Aorta (tissue), 5 donors: ENCODE measurements around the gene BICDL2. TPM values are rescaled to one million over a fixed set of nuclear protein-coding genes. Genes with fewer than 3 reads are reported as not detected.
"Not testable (repeated sequence)": the region's sequence is repeated elsewhere in the genome, so short reads cannot be mapped to it uniquely, and the experiment has no call there.

ENCODE experiments used
- ATAC-seq: fragments of 200-7000 bp; cut with Tn5 transposase; one replicate; pipeline ENCODE4 v1.9.1; 2022; ENCODE audit warnings: moderate library complexity; ENCODE audit not compliant: low FRiP score
- DNase-seq, 2 donors: peaks; one replicate each; pipeline ENCODE4 v3.0.0-alpha.2; 2020
- H3K27ac ChIP-seq, 2 donors: one replicate each; pipeline ENCODE4 v1.5.1; 2013; ENCODE audit warnings: low read length in 2 of 2, mild to moderate bottlenecking in 2 of 2, moderate library complexity in 2 of 2, control low read depth in 1 of 2, inconsistent platforms in 1 of 2, low read depth in 1 of 2
- H3K27me3 ChIP-seq, 2 donors: one replicate each; pipeline ENCODE4 v1.6.1; 2013; ENCODE audit warnings: control low read depth in 1 of 2, low read length in 1 of 2, mild to moderate bottlenecking in 1 of 2, moderate library complexity in 1 of 2; ENCODE audit not compliant: insufficient read depth in 2 of 2, control insufficient read depth in 1 of 2
- H3K36me3 ChIP-seq, 2 donors: one replicate each; pipeline ENCODE4 v1.6.1; 2013; ENCODE audit warnings: control low read depth in 1 of 2, low read length in 1 of 2, mild to moderate bottlenecking in 1 of 2; ENCODE audit not compliant: insufficient read depth in 2 of 2, control insufficient read depth in 1 of 2
- H3K4me1 ChIP-seq, 2 donors: one replicate each; pipeline ENCODE4 v1.6.1; 2013; ENCODE audit warnings: low read length in 2 of 2, control low read depth in 1 of 2, mild to moderate bottlenecking in 1 of 2, moderate library complexity in 1 of 2; ENCODE audit not compliant: insufficient read depth in 2 of 2, control insufficient read depth in 1 of 2
- H3K4me3 ChIP-seq, 2 donors: one replicate each; pipeline ENCODE4 v1.5.1; 2013; ENCODE audit warnings: low read length in 2 of 2, control low read depth in 1 of 2, mild to moderate bottlenecking in 1 of 2
- H3K9me3 ChIP-seq: one replicate; pipeline ENCODE4 v1.6.1; 2013; ENCODE audit warnings: mild to moderate bottlenecking, low read length; ENCODE audit not compliant: control insufficient read depth
- WGBS, 2 donors: extraction: QIAGEN DNeasy Blood & Tissue Kit; methylation state at CpG; one replicate each; pipeline ENCODE4 v1.1.7; 2013; 5-methylcytosine and 5-hydroxymethylcytosine counted together
- intact Hi-C, 2 donors: fragments of 100-400 bp; cut with DNase I; formaldehyde crosslinking; loops; one replicate each; pipeline versions ENCODE4 v1.14.2 to v1.15.0; 2022
- long read RNA-seq, 2 donors: library from polyadenylated mRNA; unstranded; transcript quantifications; one replicate each; pipeline ENCODE4 v2.0.0, GENCODE V29; 2020 to 2021
- polyA plus RNA-seq, 2 donors: library from polyadenylated mRNA; stranded (reverse); fragments of 200-250 nt; gene quantifications; one replicate each; pipeline ENCODE4 v1.2.3, GENCODE V29; 2013
- total RNA-seq, 2 donors: library from RNA; stranded (reverse); fragmentation: NEBNext Ultra II Directional; extraction: Animal tissue kit (Norgen Biotek cat#: 25700); gene quantifications; one replicate each; pipeline ENCODE4 v1.2.1, GENCODE V29; 2021
- donor health status: healthy with polysubstance abuse.
- donor health status: Bipolar disorder and iron deficiency.
- donor health status: DM: no; HTN: no; CAD: no.
- donor health status: DM: no; HTN: no; CAD: no.
- donor health status: DM: yes; HTN: yes; CAD: no.

BICDL2 gene
- total RNA-seq = under 1 TPM; 0.10 to 0.18 TPM
- 1 to 10 TPM in 1 of 2 donors, under 1 TPM in 1; 0.05 to 3.6 TPM for polyA plus RNA-seq
- long read RNA-seq, donor 1 = 0 reads
- long read RNA-seq, donor 2 = 0 reads

- no peak within 1 kb of the TSS for H3K27ac ChIP-seq
- peaks cover 0 to 1% of the 10 kb centered on the region in 2 donors for H3K27me3 ChIP-seq
- 9 to 10% methylated on average over 30 to 44 of the region's 44 CpGs for WGBS, 2 donors
- H3K36me3 ChIP-seq = no peaks in the 10 kb centered on the region
- H3K9me3 ChIP-seq = no peaks in the 10 kb centered on the region
- no peak for ATAC-seq
- no peaks in the 10 kb centered on the region for H3K4me1 ChIP-seq
- no peak within 1 kb of the TSS for H3K4me3 ChIP-seq
- DNase-seq = no peak
- intact Hi-C loops = no loop called here
These were observed at the start of gene BICDL2 for GRCh38 chr16:3036726-3037315. TSS of gene BICDL2 (minus strand) at chr16:3036944. CDS start at chr16:3035496, 1,448 bp downstream.

- no peaks in the 10 kb centered on the region for H3K4me1 ChIP-seq
- no peak overlapping the region for H3K27ac ChIP-seq
- H3K9me3 ChIP-seq = no peaks in the 10 kb centered on the region
- no peaks in the 10 kb centered on the region for H3K27me3 ChIP-seq
- intact Hi-C loops = no loop called here
- no peaks in the 10 kb centered on the region for H3K36me3 ChIP-seq
- ATAC-seq (no peak), DNase-seq (no peak)
- H3K4me3 ChIP-seq = no peak overlapping the region
- WGBS, 2 donors = 88 to 89% methylated on average over 17 of the region's 17 CpGs
These were observed 49.3 kb upstream of the BICDL2 start for GRCh38 chr16:3085868-3086595.

GRCh38 chr16:3084969-3085670 lies 48.4 kb upstream of the BICDL2 start:
- ATAC-seq (no peak), DNase-seq (no peak)
- Histone ChIP-seq H3K36me3 (no peaks in the 10 kb centered on the region), H3K4me3 (no peak overlapping the region), H3K27me3 (no peaks in the 10 kb centered on the region), H3K9me3 (no peaks in the 10 kb centered on the region), H3K27ac (no peak overlapping the region), H3K4me1 (no peaks in the 10 kb centered on the region)
- WGBS, 2 donors = 79 to 83% methylated on average over 7 of the region's 7 CpGs
- intact Hi-C loops = no loop called here

GRCh38 chr16:3084491-3084890 lies 47.7 kb upstream of the BICDL2 start:
- ATAC-seq (no peak), DNase-seq (no peak)
- intact Hi-C loops = no loop called here
- H3K4me1 ChIP-seq = no peaks in the 10 kb centered on the region
- no peaks in the 10 kb centered on the region for H3K9me3 ChIP-seq
- no peaks in the 10 kb centered on the region for H3K36me3 ChIP-seq
- no peak overlapping the region for H3K27ac ChIP-seq
- no peaks in the 10 kb centered on the region for H3K27me3 ChIP-seq
- H3K4me3 ChIP-seq = no peak overlapping the region
- WGBS, 2 donors = 87 to 89% methylated on average over 1 of the region's 1 CpG

GRCh38 chr16:3083408-3083807 lies 46.7 kb upstream of the BICDL2 start:
- H3K9me3 ChIP-seq, H3K27ac ChIP-seq, DNase-seq, H3K4me3 ChIP-seq, H3K27me3 ChIP-seq, H3K36me3 ChIP-seq, intact Hi-C loops, ATAC-seq, H3K4me1 ChIP-seq: not testable (repeated sequence)
- 84 to 91% methylated on average over 8 of the region's 8 CpGs for WGBS, 2 donors

GRCh38 chr16:3081957-3082356 lies 45.2 kb upstream of the BICDL2 start:
- H3K27me3 ChIP-seq, DNase-seq, intact Hi-C loops, H3K27ac ChIP-seq, H3K36me3 ChIP-seq, H3K4me1 ChIP-seq, H3K9me3 ChIP-seq, H3K4me3 ChIP-seq, ATAC-seq: not testable (repeated sequence)
- 92 to 93% methylated on average over 13 of the region's 13 CpGs for WGBS, 2 donors

GRCh38 chr16:3080024-3080423 lies 43.3 kb upstream of the BICDL2 start:
- intact Hi-C loops = no loop called here
- Histone ChIP-seq H3K27me3 (no peaks in the 10 kb centered on the region), H3K4me3 (no peak overlapping the region), H3K9me3 (no peaks in the 10 kb centered on the region), H3K4me1 (no peaks in the 10 kb centered on the region), H3K36me3 (no peaks in the 10 kb centered on the region), H3K27ac (no peak overlapping the region)
- ATAC-seq = no peak
- WGBS, 2 donors = 54 to 70% methylated on average over 17 of the region's 17 CpGs
- DNase-seq = no peak

GRCh38 chr16:3076577-3076976 lies 39.8 kb upstream of the BICDL2 start:
- Histone ChIP-seq H3K27ac (no peak overlapping the region), H3K27me3 (no peaks in the 10 kb centered on the region), H3K9me3 (no peaks in the 10 kb centered on the region), H3K4me1 (no peaks in the 10 kb centered on the region), H3K4me3 (no peak overlapping the region), H3K36me3 (no peaks in the 10 kb centered on the region)
- no peak for ATAC-seq
- DNase-seq = no peak
- 57 to 60% methylated on average over 6 of the region's 6 CpGs for WGBS, 2 donors
- intact Hi-C loops = no loop called here
